ENCODE results near the gene PTPRK.
A peak's percentile ranks its signal among the peaks of the same experiment; 100 is the strongest.

The PTPRK gene

GRCh38 chr6:128277379-128277778 is 243.0 kb downstream of the PTPRK start:
- DNase-seq: no peak

GRCh38 chr6:128276311-128276710 is 244.1 kb downstream of the PTPRK start:
- DNase-seq: no peak

- no peak for DNase-seq
Observed at GRCh38 chr6:128275681-128276080, 244.7 kb downstream of the PTPRK start.

GRCh38 chr6:128275030-128275429 is 245.4 kb downstream of the PTPRK start:
- no peak for DNase-seq

GRCh38 chr6:128271527-128271926 is 248.9 kb downstream of the PTPRK start:
- DNase-seq: no peak

- no peak for DNase-seq
Observed at GRCh38 chr6:128271011-128271410, 249.4 kb downstream of the PTPRK start.

GRCh38 chr6:128266946-128267345 is 253.5 kb downstream of the PTPRK start:
- no peak for DNase-seq

- DNase-seq: no peak
Observed at GRCh38 chr6:128265706-128266105, 254.7 kb downstream of the PTPRK start.

GRCh38 chr6:128259730-128260685 is 260.4 kb downstream of the PTPRK start:
- DNase-seq: peak; percentile 16

- no peak for DNase-seq
Observed at GRCh38 chr6:128259029-128259724, 261.2 kb downstream of the PTPRK start.

- DNase-seq: no peak
Observed at GRCh38 chr6:128256095-128256494, 264.3 kb downstream of the PTPRK start.

- DNase-seq: no peak
Observed at GRCh38 chr6:128252341-128253176, 267.8 kb downstream of the PTPRK start.

GRCh38 chr6:128251445-128252340 is 268.7 kb downstream of the PTPRK start:
- DNase-seq: no peak

GRCh38 chr6:128250370-128251070 is 269.9 kb downstream of the PTPRK start:
- no peak for DNase-seq

- DNase-seq: no peak
Observed at GRCh38 chr6:128249429-128249828, 271.0 kb downstream of the PTPRK start.

GRCh38 chr6:128246472-128247260 is 273.7 kb downstream of the PTPRK start:
- DNase-seq: no peak

- no peak for DNase-seq
Observed at GRCh38 chr6:128244751-128245405, 275.5 kb downstream of the PTPRK start.

- no peak for DNase-seq
Observed at GRCh38 chr6:128242765-128243403, 277.5 kb downstream of the PTPRK start.

GRCh38 chr6:128241216-128241615 is 279.2 kb downstream of the PTPRK start:
- DNase-seq: no peak

Measured in central memory CD4-positive, alpha-beta T cell (primary cell).